Stromal cell of bone marrow (primary cell): Measurements from ENCODE around the gene LGSN.
"Not testable (repeated sequence)": the region's sequence is repeated elsewhere in the genome, so short reads cannot be mapped to it uniquely, and the experiment has no call there.

Experiments used
- DNase-seq: peaks from one replicate; pipeline ENCODE4 v3.0.0-alpha.2; 2012; ENCODE audit warnings: low read depth

Gene LGSN

DNA sequence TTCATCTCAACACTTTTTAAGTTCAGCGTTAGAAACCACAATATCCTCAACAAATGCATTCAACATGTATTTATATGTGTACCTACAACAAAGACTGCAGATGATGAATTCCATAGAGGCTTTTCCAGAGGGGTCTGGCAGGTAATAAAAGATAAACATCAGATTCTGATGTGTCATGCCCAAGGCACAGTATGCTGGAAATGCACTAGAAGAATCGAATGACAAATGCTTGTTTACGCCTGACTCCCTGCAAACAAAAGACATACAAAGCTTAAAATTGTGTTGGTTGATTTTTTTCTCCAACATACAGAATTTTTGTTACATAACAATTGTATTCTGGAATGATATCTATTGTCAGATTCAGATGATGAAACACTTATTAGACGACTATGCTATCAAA is at the start of gene LGSN:
Gene LGSN, minus strand, starts transcription at position 45 of the 400 bp plus-strand sequence. Its CDS starts 40 bp downstream, at position 5.
- no peak for DNase-seq

- DNase-seq, result no peak
These were observed 48.6 kb upstream of the LGSN start for GRCh38 chr6:63368347-63368746.

GRCh38 chr6:63362500-63363120 is 42.8 kb upstream of the LGSN start:
- DNase-seq, result not testable (repeated sequence)

GRCh38 chr6:63357384-63357783 is 37.6 kb upstream of the LGSN start:
- DNase-seq, result not testable (repeated sequence)

- DNase-seq, result no peak
These were observed 35.8 kb upstream of the LGSN start for GRCh38 chr6:63355632-63356031.

DNA sequence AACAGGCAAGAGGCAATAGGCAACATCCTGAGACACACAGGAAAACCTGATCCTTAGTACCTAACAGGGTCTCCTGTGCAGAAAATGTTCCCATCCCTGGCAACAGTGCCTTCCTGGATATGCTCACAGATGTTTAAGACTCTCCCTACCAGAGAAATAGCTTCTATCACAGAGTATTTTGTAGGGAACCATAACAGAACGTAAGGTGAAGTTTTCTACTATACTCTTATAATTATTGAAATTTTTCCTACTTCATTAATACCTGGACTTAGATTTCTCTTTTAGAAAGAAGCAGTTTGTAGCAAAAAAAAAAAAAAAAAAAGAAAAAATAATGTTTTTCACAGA is 33.5 kb upstream of the LGSN start:
- DNase-seq, result no peak

DNA sequence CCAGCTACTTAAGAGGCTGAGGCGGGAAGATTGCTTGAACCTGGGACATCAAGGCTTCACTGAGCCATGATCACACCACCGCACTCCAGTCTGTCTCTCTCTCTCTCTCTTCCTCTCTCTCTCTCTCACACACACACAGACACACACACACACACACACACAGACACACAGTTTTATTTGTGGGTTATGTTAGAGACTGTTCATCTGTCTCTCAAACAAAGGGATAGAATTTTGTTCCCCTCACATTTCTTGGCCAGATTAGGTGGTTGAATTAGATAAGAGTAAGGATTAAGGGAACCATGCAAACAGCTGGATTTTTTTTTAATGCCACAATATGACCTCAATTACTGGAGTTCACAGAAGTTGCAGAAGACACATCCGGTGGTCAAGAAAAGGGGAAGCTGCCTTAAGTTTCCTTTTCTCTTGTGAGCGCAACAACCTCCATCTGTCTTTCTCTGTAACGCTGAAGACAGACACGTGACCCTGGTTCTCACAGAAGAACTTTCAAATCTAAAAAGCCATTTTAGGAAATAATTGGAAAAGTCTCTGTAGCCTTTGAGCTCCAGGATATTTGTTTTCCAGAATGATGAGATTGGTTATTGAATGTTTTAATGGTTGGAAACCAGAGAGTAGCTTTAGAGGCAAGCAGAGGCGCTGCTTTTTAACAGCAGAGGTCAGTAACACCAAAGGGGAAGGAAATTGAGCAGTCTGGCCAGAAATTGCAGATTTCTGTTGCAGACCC is 32.9 kb upstream of the LGSN start:
- DNase-seq, result peak; percentile 31

DNA sequence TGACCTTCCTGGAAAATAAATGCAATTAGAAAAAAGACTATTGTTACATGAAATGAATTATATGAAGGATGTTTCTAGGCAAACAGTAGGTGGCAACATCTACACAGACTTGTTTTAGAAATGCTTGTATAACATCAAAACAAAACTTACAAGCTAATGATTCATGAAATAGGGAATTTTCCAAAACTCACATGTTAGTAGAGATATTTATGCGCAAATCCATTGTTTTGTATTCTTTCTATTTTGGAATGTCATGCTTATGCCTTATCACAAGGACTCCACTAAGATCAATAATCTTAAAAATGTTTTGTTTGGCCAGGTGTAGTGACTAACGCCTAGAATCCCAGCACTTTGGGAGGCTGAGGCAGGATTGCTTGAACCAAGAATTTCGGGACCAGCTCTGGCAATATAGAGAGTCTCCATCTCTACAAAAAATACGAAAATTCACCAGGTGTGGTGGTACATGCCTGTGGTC is 32.3 kb upstream of the LGSN start:
- DNase-seq, result peak; percentile 49

DNA sequence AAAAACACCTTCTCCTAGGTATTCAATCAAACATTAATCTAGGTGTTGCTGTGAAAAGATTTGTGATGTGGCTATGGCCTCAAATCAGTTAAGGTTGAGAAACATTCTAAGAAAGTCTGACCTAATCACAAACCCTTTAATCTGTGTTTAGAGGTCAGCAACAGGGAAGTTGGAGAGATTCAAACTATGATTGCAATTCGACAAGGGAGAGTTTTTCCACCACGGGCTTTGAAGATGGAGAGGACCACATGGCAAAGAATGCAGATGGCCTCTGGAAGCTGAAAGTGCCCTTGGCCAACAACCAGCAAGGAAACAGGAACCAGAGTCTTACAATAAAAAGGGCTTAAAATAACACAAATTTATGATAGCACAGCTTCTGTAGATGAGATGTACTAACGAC is 29.6 kb upstream of the LGSN start:
- DNase-seq, result no peak

DNA sequence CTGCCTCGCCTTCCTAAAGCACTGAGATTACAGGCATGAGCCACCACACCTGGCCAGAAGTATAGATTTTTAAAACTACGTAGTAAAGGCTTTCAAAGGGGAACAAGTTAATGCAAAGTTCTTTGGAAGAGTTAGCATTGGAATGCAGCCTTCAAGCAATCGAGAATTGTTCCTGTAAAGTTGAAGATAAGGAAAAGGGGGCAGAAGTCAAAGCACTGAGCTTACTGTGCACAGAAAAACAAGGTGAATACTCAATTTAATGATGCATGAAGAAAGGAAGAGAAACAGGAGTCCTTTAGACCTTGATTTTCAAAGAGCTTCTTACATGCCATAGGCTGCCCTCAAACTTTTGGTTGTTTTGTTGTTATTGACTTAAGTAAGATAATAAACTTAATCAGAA is 29.1 kb upstream of the LGSN start:
- DNase-seq, result no peak

GRCh38 chr6:63347599-63347998 is 27.8 kb upstream of the LGSN start:
- DNase-seq, result peak; percentile 75

DNA sequence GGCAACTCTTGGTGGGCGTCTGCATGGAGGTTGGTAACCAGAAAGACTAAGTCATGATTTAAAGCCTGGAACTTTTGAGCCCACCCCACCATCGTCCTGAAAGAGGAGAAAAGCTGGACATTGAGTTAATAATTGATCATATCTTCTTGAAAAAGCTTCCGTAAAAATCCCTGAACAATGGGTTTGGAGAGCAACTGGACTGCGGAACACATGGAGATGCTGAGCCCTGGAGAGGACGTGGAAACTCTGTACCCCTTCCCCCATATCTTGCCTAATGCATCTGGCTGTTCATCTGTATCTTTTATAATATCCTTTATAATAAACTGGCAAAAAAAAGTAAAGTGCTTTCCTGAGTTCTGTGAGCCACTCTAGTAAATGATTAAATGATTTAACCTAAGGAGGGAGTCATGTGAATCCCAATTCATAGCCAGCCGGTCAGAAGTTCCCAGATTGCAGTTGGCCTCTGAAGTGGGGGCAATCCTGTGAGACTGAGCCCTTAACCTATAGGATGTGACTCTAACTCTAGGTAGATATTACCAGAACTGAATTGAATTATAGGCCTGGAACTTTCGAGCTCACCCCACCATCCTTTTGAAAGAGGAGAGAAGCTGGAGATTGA is 26.5 kb upstream of the LGSN start:
- no peak for DNase-seq

- no peak for DNase-seq
These were observed 20.6 kb upstream of the LGSN start for GRCh38 chr6:63340351-63340750.

DNA sequence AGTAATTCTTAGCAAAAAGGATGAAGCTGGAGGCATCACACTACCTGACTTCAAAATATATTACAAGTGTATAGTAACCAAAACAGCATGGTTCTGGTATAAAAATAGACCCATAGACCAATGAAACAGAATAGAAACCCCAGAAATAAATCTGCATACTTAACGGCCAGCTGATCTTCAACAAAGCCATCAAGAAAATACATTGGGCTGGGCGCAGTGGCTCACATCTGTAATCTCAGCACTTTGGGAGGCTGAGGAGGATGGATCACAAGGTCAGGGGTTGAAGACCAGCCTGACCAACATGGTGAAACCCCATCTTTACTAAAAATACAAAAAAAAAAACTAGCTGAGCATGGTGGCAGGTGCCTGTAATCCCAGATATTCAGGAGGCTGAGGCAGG is 14.9 kb upstream of the LGSN start:
- not testable (repeated sequence) for DNase-seq

DNA sequence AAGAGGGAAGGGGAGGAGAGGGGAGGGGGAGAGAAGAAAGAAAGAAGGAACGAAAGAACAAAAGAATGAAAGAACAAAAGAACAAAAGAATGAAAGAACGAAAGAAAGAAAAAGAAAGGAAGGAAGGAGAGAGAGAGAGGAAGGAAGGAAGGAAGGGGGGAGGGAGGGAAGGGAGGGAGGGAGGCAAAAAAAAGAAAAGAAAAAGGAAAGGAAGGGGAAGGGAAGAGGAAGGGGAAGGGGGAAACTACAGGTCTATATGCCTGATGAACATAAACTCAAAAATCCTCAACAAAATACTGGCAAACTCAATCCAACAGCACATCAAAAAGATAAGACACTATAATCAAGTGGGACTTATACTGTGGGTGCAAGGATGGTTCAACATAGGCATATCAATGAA is 13.7 kb upstream of the LGSN start:
- no peak for DNase-seq

DNA sequence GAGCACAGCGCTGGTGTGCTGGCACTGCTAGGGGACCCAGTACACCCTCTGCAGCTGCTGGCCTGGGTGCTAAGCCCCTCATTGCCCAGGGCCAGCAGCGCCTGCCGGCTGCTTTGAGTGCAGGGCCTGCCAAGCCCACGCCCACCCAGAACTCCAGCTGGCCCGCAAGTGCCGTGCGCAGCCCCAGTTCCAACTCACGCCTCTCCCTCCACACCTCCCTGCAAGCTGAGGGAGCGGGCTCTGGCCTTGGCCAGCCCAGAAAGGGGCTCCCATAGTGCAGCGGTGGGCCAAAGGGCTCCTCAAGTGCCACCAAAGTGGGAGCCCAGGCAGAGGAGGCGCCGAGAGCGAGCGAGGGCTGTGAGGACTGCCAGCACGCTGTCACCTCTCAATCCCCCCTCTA is 6.8 kb upstream of the LGSN start:
- not testable (repeated sequence) for DNase-seq

- no peak for DNase-seq
These were observed 3.2 kb upstream of the LGSN start for GRCh38 chr6:63322981-63323380.

DNA sequence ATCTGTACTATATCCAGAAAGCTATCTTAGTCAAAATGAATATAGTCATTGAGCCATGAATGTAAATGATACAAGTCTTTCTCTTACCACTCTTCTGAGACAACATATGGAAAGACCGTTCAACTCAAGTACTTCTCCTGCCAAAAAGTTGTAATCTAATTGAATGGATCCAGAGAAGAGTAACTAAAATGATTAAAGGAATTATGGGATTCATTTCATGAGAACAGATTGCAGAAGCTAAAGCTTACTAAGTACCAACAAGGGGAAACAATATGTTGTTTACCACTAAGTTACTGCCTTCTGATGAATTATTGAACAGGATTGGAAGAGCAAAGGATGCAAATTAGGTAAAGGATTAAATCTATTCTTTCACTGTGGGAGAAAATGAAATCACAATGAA is 2.0 kb upstream of the LGSN start:
- DNase-seq, result no peak

DNA sequence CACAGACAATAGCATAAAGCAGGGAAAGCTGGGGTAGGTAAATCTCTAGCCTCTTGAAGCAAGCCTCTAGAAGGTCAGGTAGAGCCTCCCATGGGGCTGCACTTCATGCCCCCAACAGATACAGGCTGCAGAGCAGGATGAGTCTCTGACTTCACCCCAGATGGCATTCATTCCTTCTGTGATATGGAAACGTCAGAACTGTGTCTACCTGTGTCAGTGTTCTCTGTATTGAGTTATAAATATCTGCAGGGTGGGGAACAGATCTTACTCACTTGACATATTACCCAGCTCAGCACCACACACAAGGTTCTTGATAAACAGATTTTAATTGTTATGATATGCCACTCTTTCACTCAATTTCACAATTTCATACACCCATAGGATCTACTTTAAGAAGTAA is 2.1 kb downstream of the LGSN start:
- DNase-seq, result no peak

GRCh38 chr6:63316113-63316512 is 3.7 kb downstream of the LGSN start:
- DNase-seq, result no peak

DNA sequence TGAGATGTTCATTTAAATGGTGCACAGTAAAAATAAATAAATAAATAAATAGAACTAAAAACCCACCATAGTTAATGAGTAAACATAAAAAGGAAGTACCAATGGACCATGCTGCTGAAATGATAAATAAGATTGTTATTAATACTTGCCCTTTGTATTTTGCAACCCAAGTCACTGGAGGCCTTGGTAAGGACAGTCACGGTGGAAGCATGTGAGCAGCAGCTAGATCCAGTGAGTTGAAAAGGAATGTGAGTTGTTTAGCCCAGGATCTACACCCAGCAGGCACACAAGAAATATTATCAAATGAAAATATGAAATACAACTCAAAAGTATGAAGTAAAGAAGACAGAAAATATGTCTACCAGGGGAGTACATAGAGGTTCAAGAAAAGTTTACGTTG is 6.7 kb downstream of the LGSN start:
- DNase-seq, result no peak

DNA sequence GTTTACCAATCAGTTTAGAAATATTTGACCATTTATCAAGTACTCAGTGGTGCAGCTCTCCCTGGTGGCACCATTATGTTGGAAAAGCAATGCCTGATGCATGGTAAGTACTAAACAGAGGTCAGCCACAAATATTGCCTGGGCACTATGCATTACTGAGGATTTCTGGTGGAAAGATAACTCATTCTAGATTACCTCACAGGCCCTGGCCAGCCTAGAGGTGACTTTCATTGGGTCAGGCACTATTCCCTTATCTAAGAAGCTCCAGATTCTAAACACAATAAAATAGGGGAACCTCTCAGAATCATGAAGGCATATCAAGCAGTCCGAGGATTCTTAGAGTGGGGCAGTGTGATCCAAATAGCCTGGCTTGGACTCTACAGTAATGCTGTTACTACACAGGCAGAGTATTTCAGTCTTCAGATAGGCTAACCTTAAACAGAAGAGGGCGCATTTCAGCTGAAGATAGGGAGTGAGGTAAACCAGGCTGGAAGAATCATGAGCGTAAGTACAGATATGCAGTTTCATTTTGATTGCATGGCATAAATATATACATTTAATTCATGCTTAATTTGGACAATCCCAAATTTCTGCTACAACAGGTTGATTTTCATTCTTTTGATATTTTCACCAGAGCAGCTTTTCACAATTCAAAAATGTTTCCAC is 12.1 kb downstream of the LGSN start:
- peak; percentile 35 for DNase-seq

GRCh38 chr6:63306420-63306819 is 13.4 kb downstream of the LGSN start:
- no peak for DNase-seq
